Uterus (tissue), 4 donors: ENCODE measurements around the gene ITPA. TPM values are rescaled to one million over a fixed set of nuclear protein-coding genes. Genes with fewer than 3 reads are reported as not detected.

ENCODE experiments used
- DNase-seq, 2 donors: peaks; one replicate each; pipeline ENCODE4 v3.0.0-alpha.2; 2019 to 2020
- H3K27ac ChIP-seq, 2 donors: fragments of 200-600 bp; sonication (generic); 1 replicate in 1 of 2; 2 replicates in 1 of 2; pipeline ENCODE4 v1.5.1; 2016 to 2018
- H3K27me3 ChIP-seq, 2 donors: fragments of 200-600 bp; sonication (generic); one replicate each; pipeline ENCODE4 v1.5.1; 2018 to 2019; ENCODE audit warnings: control low read depth in 1 of 2
- H3K36me3 ChIP-seq, 2 donors: fragments of 200-600 bp; sonication (generic); one replicate each; pipeline ENCODE4 v1.5.1; 2019; ENCODE audit warnings: control low read depth in 1 of 2
- H3K4me1 ChIP-seq, 2 donors: fragments of 200-600 bp; sonication (generic); one replicate each; pipeline ENCODE4 v1.5.1; 2018 to 2019; ENCODE audit warnings: control low read depth in 1 of 2
- H3K4me3 ChIP-seq, 2 donors: fragments of 200-600 bp; sonication (generic); 1 replicate in 1 of 2; 2 replicates in 1 of 2; pipeline ENCODE4 v1.5.1; 2018 to 2019; ENCODE audit warnings: mild to moderate bottlenecking in 1 of 2
- H3K9me3 ChIP-seq, 2 donors: fragments of 200-600 bp; sonication (generic); one replicate each; pipeline ENCODE4 v1.5.1; 2019; ENCODE audit warnings: control low read depth in 1 of 2
- CTCF ChIP-seq, 4 experiments: fragments of 200-600 bp in 2 of 4; fragments of 450-650 bp in 2 of 4; sonication (generic) in 2 of 4; IDR thresholded peaks; one replicate each; pipeline ENCODE4 v1.5.1; 2016 to 2019; ENCODE audit warnings: antibody characterized with exemption in 4 of 4, mild to moderate bottlenecking in 2 of 4, moderate library complexity in 1 of 4
- POLR2A ChIP-seq, 2 donors: fragments of 450-650 bp; IDR thresholded peaks; one replicate each; pipeline ENCODE4 v1.6.1; 2016; ENCODE audit warnings: antibody characterized with exemption in 2 of 2, mild to moderate bottlenecking in 1 of 2, moderate library complexity in 1 of 2
- intact Hi-C: fragments of 100-400 bp; cut with DNase I; formaldehyde crosslinking; loops from one replicate; pipeline ENCODE4 v1.15.1; 2023; ENCODE audit warnings: low total_unique reads
- total RNA-seq, 4 donors: library from RNA; depleted of rRNA in 3 of 4; stranded (reverse); fragments of >200 nt in 3 of 4; gene quantifications; one replicate each; pipeline versions ENCODE4 v1.1.0 to v1.2.4, GENCODE V29; 2014 to 2023
- donor health status: DM: yes; HTN: yes; CAD: no.

The ITPA gene
- total RNA-seq, 4 donors from 2014 or later: 6.9 to 25.0 (median 21.8) TPM

DNA sequence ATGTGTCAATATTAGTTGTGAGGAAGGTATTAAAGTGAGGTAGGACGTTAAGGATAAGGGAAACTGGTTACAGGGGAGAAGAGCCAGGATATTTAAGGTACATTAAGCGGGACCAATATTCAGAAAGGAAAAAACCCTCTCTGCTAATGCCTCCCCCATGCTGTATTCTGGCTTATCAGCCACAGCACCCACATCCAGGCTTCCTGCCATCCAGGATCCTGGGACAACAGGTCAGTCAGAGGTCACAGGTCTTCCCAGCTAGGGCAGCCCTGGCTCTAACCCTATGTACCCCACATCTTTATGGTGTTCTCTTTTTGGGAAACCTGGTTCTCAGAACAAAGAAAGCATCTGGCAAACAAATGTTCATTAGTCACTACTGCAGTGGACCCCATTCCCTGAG lies 10.1 kb upstream of the ITPA start:
- Histone ChIP-seq H3K4me3 (no peak overlapping the region), H3K27ac (no peak overlapping the region), H3K27me3 (no peaks in the 10 kb centered on the region), H3K4me1 (peaks cover 0 to 6% of the 10 kb centered on the region in 2 donors), H3K36me3 (no peaks in the 10 kb centered on the region), H3K9me3 (no peaks in the 10 kb centered on the region)
- intact Hi-C loops: no loop called here
- DNase-seq: no peak
- TF ChIP-seq CTCF (IDR thresholded peaks at IDR 0.05) (no peak), POLR2A (IDR thresholded peaks at IDR 0.05) (no peak)

- no peaks in the 10 kb centered on the region for H3K36me3 ChIP-seq
- H3K27me3 ChIP-seq: no peaks in the 10 kb centered on the region
- H3K27ac ChIP-seq: no peak overlapping the region
- H3K9me3 ChIP-seq: no peaks in the 10 kb centered on the region
- peaks cover 0 to 6% of the 10 kb centered on the region in 2 donors for H3K4me1 ChIP-seq
- intact Hi-C loops: no loop called here
- H3K4me3 ChIP-seq: no peak overlapping the region
- TF ChIP-seq POLR2A (IDR thresholded peaks at IDR 0.05): no peak
- no peak for TF ChIP-seq CTCF (IDR thresholded peaks at IDR 0.05)
- no peak for DNase-seq
These were observed 9.1 kb upstream of the ITPA start for GRCh38 chr20:3199976-3200755.

GRCh38 chr20:3202965-3203314 lies 6.4 kb upstream of the ITPA start:
- Histone ChIP-seq H3K4me1 (peaks cover 0 to 6% of the 10 kb centered on the region in 2 donors), H3K9me3 (no peaks in the 10 kb centered on the region), H3K27ac (peak overlapping the region in 1 of 2 donors; percentile 88), H3K27me3 (no peaks in the 10 kb centered on the region), H3K4me3 (peak overlapping the region in 1 of 2 donors; percentile 78), H3K36me3 (no peaks in the 10 kb centered on the region)
- no peak for TF ChIP-seq CTCF (IDR thresholded peaks at IDR 0.05)
- TF ChIP-seq POLR2A (IDR thresholded peaks at IDR 0.05): no peak
- intact Hi-C loops: no loop called here
- no peak for DNase-seq

GRCh38 chr20:3203315-3204123 lies 5.8 kb upstream of the ITPA start:
- DNase-seq: no peak

More at GRCh38 chr20:3203315-3204123, 5.8 kb upstream of the ITPA start:
- Histone ChIP-seq H3K4me1 (peaks cover 0 to 6% of the 10 kb centered on the region in 2 donors), H3K4me3 (peak overlapping the region; percentile 78 to 88), H3K27ac (peak overlapping the region; percentile 85 to 88), H3K27me3 (no peaks in the 10 kb centered on the region), H3K9me3 (no peaks in the 10 kb centered on the region), H3K36me3 (no peaks in the 10 kb centered on the region)
- TF ChIP-seq CTCF (IDR thresholded peaks at IDR 0.05) (no peak), POLR2A (IDR thresholded peaks at IDR 0.05) (no peak)
- intact Hi-C loops: no loop called here
